Stimulated activated CD8-positive, alpha-beta memory T cell treated with anti-CD3 and anti-CD28 coated beads, Interleukin-4, amount 100 ng/mL, for 1 hour (primary cell): ENCODE results near the gene GPX3.

Source experiments
- DNase-seq, 2 donors: peaks; one replicate each; pipeline ENCODE4 v3.0.0-alpha.2; 2020; ENCODE audit warnings: low read depth in 2 of 2, low spot score in 1 of 2

Gene GPX3

DNA sequence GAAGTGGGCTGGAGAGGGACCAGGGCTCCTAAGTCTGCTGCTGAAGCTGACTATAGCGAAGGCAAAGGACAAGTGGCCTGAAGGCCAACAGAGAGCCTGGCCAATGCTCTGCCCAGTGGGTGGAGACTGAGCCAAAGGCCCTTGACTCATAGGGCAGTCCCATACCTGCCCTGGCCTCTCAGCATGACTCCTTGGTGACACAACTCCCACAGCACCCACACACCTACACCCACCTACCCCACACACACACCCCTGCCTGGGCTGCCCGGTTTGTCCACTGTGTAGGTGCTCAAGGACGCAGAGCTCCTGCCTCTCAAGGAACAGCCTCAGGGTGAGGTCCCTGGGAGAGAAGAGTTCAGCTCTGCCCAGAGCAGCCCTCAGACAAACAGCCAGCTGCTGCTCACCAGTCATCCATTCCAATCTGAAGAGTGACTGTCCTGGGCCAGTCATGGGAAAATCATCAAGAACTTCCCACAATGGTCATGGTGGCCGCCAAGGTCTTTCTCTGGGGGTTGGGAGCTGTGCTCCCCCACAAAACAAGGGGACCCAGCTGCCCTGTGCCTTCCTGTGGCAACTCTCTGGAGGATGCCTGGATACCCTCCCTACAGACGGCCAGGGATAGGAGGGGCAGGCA is 55.4 kb downstream of the GPX3 start:
- no peak for DNase-seq

DNA sequence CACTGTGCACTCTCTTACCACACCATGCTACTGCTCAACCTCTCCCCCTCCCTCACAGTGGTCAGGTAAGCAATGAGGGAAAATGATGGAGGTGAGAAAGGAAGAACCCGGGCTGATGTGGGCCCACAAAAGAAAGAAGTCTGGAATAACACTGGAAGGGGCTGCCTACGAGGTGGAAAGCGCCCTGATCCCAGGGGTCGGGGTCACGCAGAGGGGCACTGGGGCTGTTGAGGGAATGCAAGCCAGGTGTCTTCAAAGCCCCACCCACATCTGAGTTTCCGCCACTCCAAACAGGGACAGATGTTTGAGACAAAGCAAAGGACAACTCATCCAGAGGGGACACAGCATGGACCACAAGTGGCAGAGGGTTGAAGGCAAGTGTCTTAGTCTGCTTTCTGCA is 56.2 kb downstream of the GPX3 start:
- no peak for DNase-seq

DNA sequence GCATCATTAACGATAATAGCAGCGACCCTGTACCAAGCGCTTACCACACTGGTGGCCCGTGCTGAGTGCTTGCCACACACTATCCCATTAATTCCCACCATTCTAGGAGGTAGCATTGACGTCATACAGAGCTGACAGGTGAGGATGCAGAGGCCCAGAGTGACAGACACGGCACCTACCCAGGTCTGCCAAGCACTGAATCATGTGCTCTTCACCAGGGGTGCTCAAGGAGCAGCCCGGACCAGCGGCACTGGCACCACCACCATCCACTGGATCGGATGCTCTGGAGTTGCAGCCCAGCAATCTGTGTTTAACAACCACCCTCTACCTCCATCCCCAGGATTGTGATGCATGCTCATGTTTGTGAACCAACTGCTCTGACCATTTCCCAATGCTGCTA is 57.0 kb downstream of the GPX3 start:
- DNase-seq: no peak

DNA sequence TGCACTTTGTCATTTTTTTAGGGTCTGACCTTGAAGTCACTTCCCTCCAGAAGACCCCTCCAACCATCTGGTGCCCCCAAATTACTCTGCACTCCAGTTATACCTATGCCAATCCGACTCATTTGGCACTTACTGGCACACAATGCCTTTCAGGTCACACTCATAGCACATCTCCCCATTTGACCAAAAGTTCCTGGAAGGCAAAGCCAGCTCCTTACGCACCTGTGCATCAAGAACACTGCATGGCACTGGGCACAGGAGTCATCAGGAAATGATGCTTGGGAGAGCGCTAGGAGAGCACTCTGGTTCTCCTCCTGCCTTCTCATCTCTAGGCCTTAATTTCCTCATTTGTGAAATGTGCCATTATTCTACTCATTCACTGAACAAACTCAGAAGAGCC is 57.6 kb downstream of the GPX3 start:
- DNase-seq: no peak
